ENCODE data around the gene XXYLT1.

GRCh38 chr3:195240171-195240701, 30.7 kb downstream of the XXYLT1 start:
- no peak for TF ChIP-seq CTCF (IDR thresholded peaks at IDR 0.05)
- no peak for TF ChIP-seq POLR2A (IDR thresholded peaks at IDR 0.05)
